Calu3 (cell line): ENCODE data around the gene ZNF267. TPM values are rescaled to one million over a fixed set of nuclear protein-coding genes. Genes with fewer than 3 reads are reported as not detected.

Source experiments
- BruUV-seq: library from RNA; stranded (reverse); fragments of 400-500 nt; replicated peaks from 2 replicates; lab custom pipeline; 2021; lab: Mats Ljungman, UMichigan
- CTCF ChIA-PET: fragments of 300-600 bp; sonication (Branson Sonifier 250); formaldehyde crosslinking; loops from one replicate; lab custom pipeline; 2022; ENCODE audit warnings: antibody characterized with exemption; lab: Charles Lee
- DNase-seq: peaks from one replicate; pipeline ENCODE4 v3.0.0; 2022
- H3K27ac Mint-ChIP-seq: one replicate; pipeline ENCODE4 v1.8.0; 2022; ENCODE audit warnings: mixed read lengths; ENCODE audit not compliant: unreplicated experiment
- H3K27me3 Mint-ChIP-seq: one replicate; pipeline ENCODE4 v1.8.0; 2022; ENCODE audit warnings: mixed read lengths; ENCODE audit not compliant: unreplicated experiment
- H3K36me3 Mint-ChIP-seq: one replicate; pipeline ENCODE4 v1.8.0; 2022; ENCODE audit warnings: mild to moderate bottlenecking, moderate library complexity, mixed read lengths; ENCODE audit not compliant: insufficient read depth, unreplicated experiment
- H3K4me1 Mint-ChIP-seq: one replicate; pipeline ENCODE4 v1.8.0; 2022; ENCODE audit warnings: mild to moderate bottlenecking, low read depth, mixed read lengths; ENCODE audit not compliant: unreplicated experiment
- H3K4me3 Mint-ChIP-seq: one replicate; pipeline ENCODE4 v1.8.0; 2022; ENCODE audit warnings: mild to moderate bottlenecking, low read depth, moderate library complexity, mixed read lengths; ENCODE audit not compliant: unreplicated experiment
- H3K9me3 Mint-ChIP-seq: one replicate; pipeline ENCODE4 v1.8.0; 2022; ENCODE audit warnings: low read depth, mixed read lengths; ENCODE audit not compliant: unreplicated experiment
- CTCF ChIP-seq: fragments of 200-600 bp; IDR thresholded peaks from one replicate; pipeline ENCODE4 v1.8.0; 2022; ENCODE audit warnings: antibody characterized with exemption; ENCODE audit not compliant: unreplicated experiment
- intact Hi-C: fragments of 100-400 bp; cut with micrococcal nuclease; formaldehyde crosslinking; loops from one replicate; pipeline ENCODE4 v1.10.0; 2022; ENCODE audit not compliant: unreplicated experiment
- total RNA-seq: library from RNA; stranded (reverse); gene quantifications from 2 replicates; pipeline ENCODE4 v1.2.3, GENCODE V29; 2022

The ZNF267 gene
- total RNA-seq, 1 experiment from 2014 or later = 31.3 TPM

- H3K4me1 Mint-ChIP-seq = peaks cover 9% of the 10 kb centered on the region
- intact Hi-C loops = loop anchor here (2.0 to 10.0 kb wide), 5 partner anchors 156 to 913 kb away; partner anchors contain the start of genes HSD3B7 and SETD1A
- H3K27ac Mint-ChIP-seq = no peak overlapping the region
- H3K27me3 Mint-ChIP-seq = peaks cover 34% of the 10 kb centered on the region
- peaks cover 8% of the 10 kb centered on the region for H3K36me3 Mint-ChIP-seq
- peak overlapping the region; percentile 32 for H3K4me3 Mint-ChIP-seq
- H3K9me3 Mint-ChIP-seq = peaks cover 2% of the 10 kb centered on the region
- CTCF ChIA-PET = interaction anchor here (0.8 to 1.8 kb wide), 8 partner anchors 9 to 883 kb away, joined by 3 to 11 read pairs (median 3); partner anchors contain the start of genes ARMC5 and HSD3B7
- no TSS peak for BruUV-seq
- no peak for TF ChIP-seq CTCF
- no peak for DNase-seq
Observed at GRCh38 chr16:31868164-31868563, 5.4 kb upstream of the ZNF267 start.

- DNase-seq = peak; percentile 86
- BruUV-seq = no TSS peak
- Mint-ChIP-seq H3K36me3 (peaks cover 14% of the 10 kb centered on the region), H3K4me1 (peaks cover 9% of the 10 kb centered on the region), H3K4me3 (no peak overlapping the region), H3K9me3 (peaks cover 2% of the 10 kb centered on the region), H3K27me3 (peaks cover 34% of the 10 kb centered on the region), H3K27ac (no peak overlapping the region)
- intact Hi-C loops = loop anchor here (2.0 to 10.0 kb wide), 5 partner anchors 156 to 914 kb away; partner anchors contain the start of genes HSD3B7 and SETD1A
- CTCF ChIA-PET = interaction anchor here (0.7 to 1.8 kb wide), 10 partner anchors 8 to 883 kb away, joined by 3 to 11 read pairs (median 4); partner anchors contain the start of genes ARMC5 and HSD3B7
- peak; percentile 73 for TF ChIP-seq CTCF
Observed at GRCh38 chr16:31868691-31869167, 4.9 kb upstream of the ZNF267 start.

GRCh38 chr16:31869511-31870201, 4.0 kb upstream of the ZNF267 start:
- intact Hi-C loops = loop anchor here (2.0 to 10.0 kb wide), 5 partner anchors 157 to 915 kb away; partner anchors contain the start of genes HSD3B7 and SETD1A
- no peak for DNase-seq
- Mint-ChIP-seq H3K9me3 (no peaks in the 10 kb centered on the region), H3K27me3 (peaks cover 34% of the 10 kb centered on the region), H3K4me3 (no peak overlapping the region), H3K4me1 (peaks cover 9% of the 10 kb centered on the region), H3K36me3 (peaks cover 23% of the 10 kb centered on the region), H3K27ac (no peak overlapping the region)
- CTCF ChIA-PET = interaction anchor here (1.1 to 1.8 kb wide), 3 partner anchors 11 to 884 kb away, joined by 4 to 11 read pairs (median 5); partner anchors contain the start of genes ARMC5 and HSD3B7
- TF ChIP-seq CTCF = no peak
- no TSS peak for BruUV-seq

GRCh38 chr16:31870809-31871208, 2.8 kb upstream of the ZNF267 start:
- TF ChIP-seq CTCF = no peak
- Mint-ChIP-seq H3K4me1 (peaks cover 9% of the 10 kb centered on the region), H3K27me3 (peaks cover 34% of the 10 kb centered on the region), H3K9me3 (no peaks in the 10 kb centered on the region), H3K4me3 (no peak overlapping the region), H3K36me3 (peaks cover 35% of the 10 kb centered on the region), H3K27ac (no peak overlapping the region)
- CTCF ChIA-PET = no interaction called here
- BruUV-seq = no TSS peak
- intact Hi-C loops = no loop called here
- DNase-seq = no peak
